GM12801 (cell line): Measurements from ENCODE around the gene IL36B.

Experiments used
- TF ChIP-seq, protein P1 (sequence below): IDR thresholded peaks from one replicate; pipeline ENCODE4 v1.5.1; 2011; ENCODE audit warnings: control low read depth; ENCODE audit not compliant: insufficient read length; ENCODE audit errors: extremely low read depth

IL36B gene

GRCh38 chr2:113056521-113056920, 3.9 kb upstream of the IL36B start:
- TF ChIP-seq, protein P1, sequence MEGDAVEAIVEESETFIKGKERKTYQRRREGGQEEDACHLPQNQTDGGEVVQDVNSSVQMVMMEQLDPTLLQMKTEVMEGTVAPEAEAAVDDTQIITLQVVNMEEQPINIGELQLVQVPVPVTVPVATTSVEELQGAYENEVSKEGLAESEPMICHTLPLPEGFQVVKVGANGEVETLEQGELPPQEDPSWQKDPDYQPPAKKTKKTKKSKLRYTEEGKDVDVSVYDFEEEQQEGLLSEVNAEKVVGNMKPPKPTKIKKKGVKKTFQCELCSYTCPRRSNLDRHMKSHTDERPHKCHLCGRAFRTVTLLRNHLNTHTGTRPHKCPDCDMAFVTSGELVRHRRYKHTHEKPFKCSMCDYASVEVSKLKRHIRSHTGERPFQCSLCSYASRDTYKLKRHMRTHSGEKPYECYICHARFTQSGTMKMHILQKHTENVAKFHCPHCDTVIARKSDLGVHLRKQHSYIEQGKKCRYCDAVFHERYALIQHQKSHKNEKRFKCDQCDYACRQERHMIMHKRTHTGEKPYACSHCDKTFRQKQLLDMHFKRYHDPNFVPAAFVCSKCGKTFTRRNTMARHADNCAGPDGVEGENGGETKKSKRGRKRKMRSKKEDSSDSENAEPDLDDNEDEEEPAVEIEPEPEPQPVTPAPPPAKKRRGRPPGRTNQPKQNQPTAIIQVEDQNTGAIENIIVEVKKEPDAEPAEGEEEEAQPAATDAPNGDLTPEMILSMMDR, result no peak

DNA sequence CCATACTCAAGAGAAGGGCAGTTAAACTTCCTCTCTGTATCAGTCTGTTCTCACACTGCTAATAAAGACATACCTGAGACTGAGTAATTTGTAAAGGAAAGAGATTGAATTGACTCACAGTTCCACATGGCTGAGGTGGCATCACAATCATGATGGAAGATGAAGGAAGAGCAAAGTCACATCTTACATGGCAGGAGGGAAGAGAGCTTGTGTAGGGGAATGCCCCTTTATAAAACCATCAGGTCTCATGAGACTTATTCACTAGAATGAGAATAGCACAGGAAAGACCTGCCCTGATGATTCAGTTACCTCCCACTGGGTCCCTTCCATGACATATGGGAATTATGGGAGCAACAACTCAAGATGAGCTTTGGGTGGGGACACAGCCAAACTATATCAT, 1.4 kb upstream of the IL36B start:
- TF ChIP-seq, protein P1, result no peak

GRCh38 chr2:113053666-113054065, 999 bp upstream of the IL36B start:
- TF ChIP-seq, protein P1, result no peak

- TF ChIP-seq, protein P1, result no peak
These were observed 1.5 kb downstream of the IL36B start for GRCh38 chr2:113050921-113051895.

DNA sequence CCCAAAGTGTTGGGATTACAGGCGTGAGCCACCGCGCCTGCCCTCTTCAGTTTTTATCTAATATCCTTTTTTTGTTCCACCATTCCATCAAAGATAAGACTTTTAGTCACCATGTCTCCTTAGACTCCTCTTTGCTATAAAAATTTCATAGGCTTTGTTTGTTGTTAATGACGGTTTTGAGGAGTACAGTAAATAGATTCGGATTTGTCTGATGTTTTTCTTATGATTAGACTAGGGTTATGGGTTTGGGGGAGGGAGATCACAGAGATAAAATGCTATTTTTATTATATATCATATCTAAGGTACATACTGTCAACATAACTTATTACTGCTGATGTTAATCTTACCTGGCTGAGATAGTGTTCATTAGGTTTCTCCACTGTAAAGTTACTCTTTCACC, 6.2 kb downstream of the IL36B start:
- TF ChIP-seq, protein P1, result no peak

DNA sequence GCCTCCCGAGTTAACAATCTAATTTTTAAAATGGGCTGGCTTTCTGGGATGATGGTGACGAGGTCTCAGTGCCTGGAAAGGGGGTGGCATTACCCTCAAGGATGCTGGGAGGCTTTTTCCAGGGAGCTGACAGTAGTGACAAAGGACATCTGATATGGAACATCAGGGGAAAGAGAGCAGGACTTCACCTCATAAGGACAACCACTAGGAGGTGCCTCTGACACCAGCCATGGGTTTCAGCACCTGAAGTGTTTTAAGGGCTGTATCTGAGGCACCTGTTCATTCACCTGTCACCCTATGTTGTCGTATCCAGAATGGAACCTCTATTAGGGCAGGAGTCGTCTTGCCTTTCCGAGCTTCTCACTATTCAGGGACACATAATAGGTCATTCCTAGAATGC, 10.8 kb downstream of the IL36B start:
- TF ChIP-seq, protein P1, result no peak

- TF ChIP-seq, protein P1, result no peak
These were observed 12.9 kb downstream of the IL36B start for GRCh38 chr2:113039719-113040118.
